ENCODE results near the gene CEP128. TPM values are rescaled to one million over a fixed set of nuclear protein-coding genes. Genes with fewer than 3 reads are reported as not detected.

The CEP128 gene
- total and polyA plus RNA-seq, 5 donors from 2014 or later = 9.3 to 82.8 (median 10.8) TPM

DNA sequence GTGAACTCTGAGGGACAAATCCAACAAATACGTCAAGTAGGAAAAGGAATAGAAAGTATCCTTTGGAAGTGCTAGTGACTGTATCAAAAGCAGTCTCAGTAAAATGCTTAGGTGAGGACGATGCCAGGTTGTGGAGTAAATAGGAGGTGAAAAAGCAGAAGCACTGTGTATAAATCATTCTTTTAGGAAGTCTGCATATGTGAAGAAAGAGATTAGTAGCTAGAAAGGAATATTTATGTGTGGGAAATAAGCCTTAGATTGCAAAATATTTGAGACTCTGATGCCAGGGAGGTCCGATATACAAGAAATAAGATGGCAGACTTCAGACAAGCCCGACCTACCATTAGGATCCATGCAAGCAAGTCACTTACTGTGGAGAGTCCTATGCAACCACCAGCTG is 7.9 kb downstream of the CEP128 start:
- ATAC-seq (ENCODE audit: low read depth in 2 of 2) = no peak
- Histone ChIP-seq H3K4me3 (ENCODE audit: low read depth, low read length) (no peak overlapping the region), H3K27me3 (ENCODE audit: control insufficient read depth, insufficient read depth, low read length) (no peaks in the 10 kb centered on the region), H3K9me3 (ENCODE audit: control insufficient read depth in 2 of 2, low read length in 2 of 2) (no peaks in the 10 kb centered on the region), H3K4me1 (ENCODE audit: control insufficient read depth, insufficient read depth, low read length, poor library complexity, severe bottlenecking) (peaks cover 40% of the 10 kb centered on the region), H3K36me3 (ENCODE audit: control insufficient read depth, insufficient read depth, low read length) (no peaks in the 10 kb centered on the region), H3K27ac (ENCODE audit: insufficient read depth, low read length, poor library complexity, severe bottlenecking) (no peak overlapping the region)
- no peaks in the 10 kb centered on the region for H3K9me3 Mint-ChIP-seq
- peaks cover 13 to 63% (median 41%) of the 10 kb centered on the region in 4 donors for H3K4me1 Mint-ChIP-seq
- H3K4me3 Mint-ChIP-seq = no peak overlapping the region
- peak overlapping the region; percentile 60 to 93 (median 92) for H3K27ac Mint-ChIP-seq
- H3K27me3 Mint-ChIP-seq = no peaks in the 10 kb centered on the region
- peaks cover 21% of the 10 kb centered on the region for H3K36me3 Mint-ChIP-seq
- DNase-seq = no peak

DNA sequence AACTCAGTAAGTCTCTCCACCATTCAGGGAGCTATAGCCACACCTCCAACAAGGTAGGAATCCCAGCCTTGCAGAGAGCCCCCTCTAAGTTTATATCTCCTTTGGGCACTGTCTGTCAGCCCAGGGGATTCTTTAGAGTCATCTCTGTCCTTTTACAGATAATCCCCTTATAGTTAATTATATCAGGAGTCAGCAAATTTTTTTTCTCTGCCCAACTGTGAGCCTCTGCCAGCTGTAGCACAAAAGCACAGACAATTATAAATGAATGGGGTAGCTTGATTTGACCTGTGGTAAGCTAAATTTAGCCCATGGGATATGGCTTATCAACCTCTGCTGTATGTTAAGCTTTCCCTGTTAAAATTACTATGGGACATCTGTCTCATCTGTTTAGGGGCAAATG is 8.3 kb downstream of the CEP128 start:
- H3K4me1 Mint-ChIP-seq = peaks cover 13 to 64% (median 41%) of the 10 kb centered on the region in 4 donors
- no peak overlapping the region for H3K27ac ChIP-seq (ENCODE audit: insufficient read depth, low read length, poor library complexity, severe bottlenecking)
- H3K4me3 Mint-ChIP-seq = peak overlapping the region in 1 of 4 donors; percentile 24
- H3K9me3 ChIP-seq (ENCODE audit: control insufficient read depth in 2 of 2, low read length in 2 of 2) = no peaks in the 10 kb centered on the region
- H3K4me1 ChIP-seq (ENCODE audit: control insufficient read depth, insufficient read depth, low read length, poor library complexity, severe bottlenecking) = peaks cover 40% of the 10 kb centered on the region
- DNase-seq (no peak), ATAC-seq (ENCODE audit: low read depth in 2 of 2) (no peak)
- no peak overlapping the region for H3K4me3 ChIP-seq (ENCODE audit: low read depth, low read length)
- H3K27me3 Mint-ChIP-seq = no peaks in the 10 kb centered on the region
- peaks cover 23% of the 10 kb centered on the region for H3K36me3 Mint-ChIP-seq
- no peaks in the 10 kb centered on the region for H3K9me3 Mint-ChIP-seq
- no peaks in the 10 kb centered on the region for H3K36me3 ChIP-seq (ENCODE audit: control insufficient read depth, insufficient read depth, low read length)
- no peaks in the 10 kb centered on the region for H3K27me3 ChIP-seq (ENCODE audit: control insufficient read depth, insufficient read depth, low read length)
- peak overlapping the region; percentile 8 to 93 (median 92) for H3K27ac Mint-ChIP-seq

DNA sequence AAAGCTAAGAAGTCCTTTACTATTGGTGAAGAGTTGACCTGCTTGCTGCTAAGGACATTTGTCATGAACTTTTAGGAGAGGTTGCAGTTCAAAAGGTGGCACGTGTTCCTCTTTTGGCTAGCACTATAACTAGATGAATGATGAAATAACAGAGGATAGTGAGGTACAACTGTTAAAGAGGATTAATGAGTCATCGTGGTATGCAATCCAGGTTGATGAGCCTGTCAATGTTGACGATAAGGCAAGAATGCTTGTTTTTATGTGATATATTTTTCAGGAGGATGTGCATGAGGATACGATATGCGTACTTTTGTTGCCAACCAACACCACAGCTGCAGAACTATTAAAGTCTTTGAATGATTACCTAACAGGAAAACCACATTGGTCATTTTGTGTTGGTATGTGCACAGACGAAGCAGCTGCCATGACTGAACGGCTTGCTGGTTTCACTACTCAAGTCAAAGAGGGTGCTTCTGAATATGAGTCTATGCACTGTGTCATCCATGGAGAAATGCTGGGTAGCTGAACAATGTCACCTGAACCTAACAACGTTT is 10.6 kb downstream of the CEP128 start:
- peak; percentile 47 to 93 (median 87) for DNase-seq
- peak overlapping the region; percentile 90 to 97 (median 95) for H3K27ac Mint-ChIP-seq
- peak overlapping the region; percentile 34 to 74 (median 56) for H3K4me3 Mint-ChIP-seq
- H3K9me3 Mint-ChIP-seq = no peaks in the 10 kb centered on the region
- Histone ChIP-seq H3K36me3 (ENCODE audit: control insufficient read depth, insufficient read depth, low read length) (no peaks in the 10 kb centered on the region), H3K4me1 (ENCODE audit: control insufficient read depth, insufficient read depth, low read length, poor library complexity, severe bottlenecking) (peaks cover 46% of the 10 kb centered on the region), H3K9me3 (ENCODE audit: control insufficient read depth in 2 of 2, low read length in 2 of 2) (no peaks in the 10 kb centered on the region), H3K27ac (ENCODE audit: insufficient read depth, low read length, poor library complexity, severe bottlenecking) (peak overlapping the region; percentile 83), H3K27me3 (ENCODE audit: control insufficient read depth, insufficient read depth, low read length) (no peaks in the 10 kb centered on the region), H3K4me3 (ENCODE audit: low read depth, low read length) (peak overlapping the region; percentile 68)
- peak; percentile 92 to 95 for ATAC-seq (ENCODE audit: low read depth in 2 of 2)
- H3K27me3 Mint-ChIP-seq = no peaks in the 10 kb centered on the region
- H3K36me3 Mint-ChIP-seq = peaks cover 27% of the 10 kb centered on the region
- peaks cover 13 to 72% (median 40%) of the 10 kb centered on the region in 4 donors for H3K4me1 Mint-ChIP-seq

DNA sequence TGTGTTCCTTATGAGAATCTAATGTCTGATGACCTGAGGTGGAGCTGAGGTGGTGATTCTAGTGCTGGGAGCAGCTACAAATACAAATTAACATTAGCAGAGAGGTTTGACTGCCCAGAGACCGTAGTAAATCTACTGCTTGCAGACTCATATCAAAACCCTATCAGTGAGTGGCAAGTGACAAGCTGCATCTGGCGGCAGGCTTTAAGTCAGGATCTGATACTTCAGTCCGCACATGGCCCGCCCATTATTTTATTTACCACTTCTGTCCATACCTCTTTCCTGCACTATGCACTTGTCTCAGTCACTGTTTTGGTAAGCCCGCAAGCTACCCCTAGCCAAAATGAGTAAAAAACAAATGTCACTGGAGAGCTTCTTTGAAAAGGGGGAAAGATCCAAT is 11.4 kb downstream of the CEP128 start:
- Histone ChIP-seq H3K27me3 (ENCODE audit: control insufficient read depth, insufficient read depth, low read length) (no peaks in the 10 kb centered on the region), H3K27ac (ENCODE audit: insufficient read depth, low read length, poor library complexity, severe bottlenecking) (peak overlapping the region; percentile 83), H3K9me3 (ENCODE audit: control insufficient read depth in 2 of 2, low read length in 2 of 2) (no peaks in the 10 kb centered on the region), H3K4me1 (ENCODE audit: control insufficient read depth, insufficient read depth, low read length, poor library complexity, severe bottlenecking) (peaks cover 46% of the 10 kb centered on the region), H3K4me3 (ENCODE audit: low read depth, low read length) (peak overlapping the region; percentile 68), H3K36me3 (ENCODE audit: control insufficient read depth, insufficient read depth, low read length) (peaks cover under 1% of the 10 kb centered on the region)
- Mint-ChIP-seq H3K27me3 (no peaks in the 10 kb centered on the region), H3K9me3 (peaks cover 0 to under 1% (median 0%) of the 10 kb centered on the region in 7 donors), H3K4me3 (peak overlapping the region; percentile 56 to 76 (median 70)), H3K36me3 (peaks cover 30% of the 10 kb centered on the region), H3K4me1 (peaks cover 18 to 73% (median 37%) of the 10 kb centered on the region in 4 donors), H3K27ac (peak overlapping the region; percentile 90 to 97 (median 95))
- no peak for ATAC-seq (ENCODE audit: low read depth in 2 of 2)
- peak in 1 of 3 donors; percentile 27 for DNase-seq

DNA sequence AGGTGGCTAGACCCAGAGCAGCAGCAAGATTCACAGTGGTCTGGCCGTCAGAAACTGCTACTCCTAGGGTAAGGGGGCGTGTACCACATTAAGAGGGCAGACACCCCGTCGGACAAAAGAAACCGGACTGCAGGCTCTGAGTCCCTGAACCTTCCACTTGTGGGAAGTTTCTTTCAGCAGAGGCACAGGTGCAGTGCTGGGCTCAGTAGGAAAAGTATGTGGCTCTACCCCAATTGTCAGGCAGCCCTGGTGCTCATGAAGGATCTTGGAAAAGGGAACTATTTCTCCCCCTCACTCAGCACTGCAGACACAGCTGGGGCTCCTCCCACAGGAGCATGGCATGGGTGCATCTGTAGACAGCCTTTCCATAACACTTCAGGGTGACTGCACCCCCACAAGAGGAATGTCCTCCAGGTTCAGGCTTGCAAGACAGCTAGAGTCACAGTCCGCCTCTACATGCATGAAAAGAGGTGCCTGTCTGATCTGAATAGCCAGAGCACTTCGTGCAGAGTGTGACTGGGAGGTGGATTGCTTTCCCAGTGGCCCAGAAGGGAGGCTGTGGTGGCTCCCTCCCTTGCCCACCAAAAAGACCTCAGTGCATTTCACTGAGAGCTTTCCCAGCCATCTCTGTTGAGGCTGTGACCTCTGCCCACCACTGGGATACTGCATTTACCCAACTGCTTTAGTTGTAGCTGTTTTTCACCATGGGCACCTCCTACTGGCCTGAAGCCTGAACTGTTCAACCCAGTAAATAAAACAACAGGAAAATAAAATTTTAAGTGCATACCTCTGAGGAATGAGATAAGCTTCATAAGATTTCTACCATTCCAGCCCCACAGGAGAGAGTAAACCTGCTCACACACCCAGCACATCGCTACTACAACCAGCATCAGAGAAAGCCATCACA is 14.2 kb downstream of the CEP128 start:
- Mint-ChIP-seq H3K9me3 (peaks cover 0 to 1% (median 0%) of the 10 kb centered on the region in 7 donors), H3K4me1 (peaks cover 20 to 61% (median 30%) of the 10 kb centered on the region in 4 donors), H3K27ac (peak overlapping the region in 2 of 3 donors; percentile 33 to 39), H3K36me3 (peaks cover 36% of the 10 kb centered on the region), H3K27me3 (no peaks in the 10 kb centered on the region), H3K4me3 (no peak overlapping the region)
- no peak for ATAC-seq (ENCODE audit: low read depth in 2 of 2)
- Histone ChIP-seq H3K4me1 (ENCODE audit: control insufficient read depth, insufficient read depth, low read length, poor library complexity, severe bottlenecking) (peaks cover 37% of the 10 kb centered on the region), H3K36me3 (ENCODE audit: control insufficient read depth, insufficient read depth, low read length) (peaks cover 4% of the 10 kb centered on the region), H3K27ac (ENCODE audit: insufficient read depth, low read length, poor library complexity, severe bottlenecking) (no peak overlapping the region), H3K4me3 (ENCODE audit: low read depth, low read length) (no peak overlapping the region), H3K9me3 (ENCODE audit: control insufficient read depth in 2 of 2, low read length in 2 of 2) (no peaks in the 10 kb centered on the region), H3K27me3 (ENCODE audit: control insufficient read depth, insufficient read depth, low read length) (no peaks in the 10 kb centered on the region)
- DNase-seq = no peak

DNA sequence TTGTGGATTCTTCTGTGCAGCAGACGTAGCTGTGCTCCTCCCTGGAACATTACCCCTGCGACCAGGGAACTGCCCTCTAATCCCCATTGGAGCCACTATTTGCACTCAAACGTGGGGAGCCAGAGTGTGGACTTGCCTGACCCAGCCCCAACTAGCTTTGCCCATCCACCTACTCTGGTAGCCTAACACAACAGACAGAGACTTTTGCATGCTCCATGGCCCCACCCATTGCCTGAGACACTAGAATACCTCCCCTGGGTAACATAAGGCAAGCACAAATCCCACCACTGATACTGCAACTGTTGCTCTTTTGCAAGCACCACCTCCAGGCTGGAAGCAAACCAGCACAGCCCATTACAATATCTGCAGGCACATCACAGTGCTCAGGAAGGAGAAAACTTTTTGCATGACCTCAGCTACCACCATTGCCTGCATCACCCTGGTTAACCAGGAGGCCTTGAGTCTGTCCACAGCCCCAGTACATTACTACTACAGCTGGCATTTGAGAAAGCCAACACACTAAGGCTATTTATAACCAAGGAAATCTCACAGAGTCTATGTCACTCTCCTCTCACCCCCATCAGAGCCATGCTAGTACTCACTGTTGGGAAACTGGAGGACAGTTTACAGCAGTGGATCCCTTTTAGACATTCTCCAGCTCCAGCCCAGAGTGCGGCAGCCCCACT is 15.0 kb downstream of the CEP128 start:
- H3K27me3 Mint-ChIP-seq = no peaks in the 10 kb centered on the region
- Histone ChIP-seq H3K27me3 (ENCODE audit: control insufficient read depth, insufficient read depth, low read length) (no peaks in the 10 kb centered on the region), H3K27ac (ENCODE audit: insufficient read depth, low read length, poor library complexity, severe bottlenecking) (no peak overlapping the region), H3K4me3 (ENCODE audit: low read depth, low read length) (no peak overlapping the region), H3K9me3 (ENCODE audit: control insufficient read depth in 2 of 2, low read length in 2 of 2) (no peaks in the 10 kb centered on the region), H3K36me3 (ENCODE audit: control insufficient read depth, insufficient read depth, low read length) (peaks cover 4% of the 10 kb centered on the region), H3K4me1 (ENCODE audit: control insufficient read depth, insufficient read depth, low read length, poor library complexity, severe bottlenecking) (peaks cover 29% of the 10 kb centered on the region)
- H3K36me3 Mint-ChIP-seq = peaks cover 36% of the 10 kb centered on the region
- peaks cover 0 to 1% (median 0%) of the 10 kb centered on the region in 7 donors for H3K9me3 Mint-ChIP-seq
- peak overlapping the region; percentile 33 to 70 (median 39) for H3K27ac Mint-ChIP-seq
- H3K4me3 Mint-ChIP-seq = no peak overlapping the region
- no peak for ATAC-seq (ENCODE audit: low read depth in 2 of 2)
- peaks cover 18 to 54% (median 25%) of the 10 kb centered on the region in 4 donors for H3K4me1 Mint-ChIP-seq
- DNase-seq = no peak

DNA sequence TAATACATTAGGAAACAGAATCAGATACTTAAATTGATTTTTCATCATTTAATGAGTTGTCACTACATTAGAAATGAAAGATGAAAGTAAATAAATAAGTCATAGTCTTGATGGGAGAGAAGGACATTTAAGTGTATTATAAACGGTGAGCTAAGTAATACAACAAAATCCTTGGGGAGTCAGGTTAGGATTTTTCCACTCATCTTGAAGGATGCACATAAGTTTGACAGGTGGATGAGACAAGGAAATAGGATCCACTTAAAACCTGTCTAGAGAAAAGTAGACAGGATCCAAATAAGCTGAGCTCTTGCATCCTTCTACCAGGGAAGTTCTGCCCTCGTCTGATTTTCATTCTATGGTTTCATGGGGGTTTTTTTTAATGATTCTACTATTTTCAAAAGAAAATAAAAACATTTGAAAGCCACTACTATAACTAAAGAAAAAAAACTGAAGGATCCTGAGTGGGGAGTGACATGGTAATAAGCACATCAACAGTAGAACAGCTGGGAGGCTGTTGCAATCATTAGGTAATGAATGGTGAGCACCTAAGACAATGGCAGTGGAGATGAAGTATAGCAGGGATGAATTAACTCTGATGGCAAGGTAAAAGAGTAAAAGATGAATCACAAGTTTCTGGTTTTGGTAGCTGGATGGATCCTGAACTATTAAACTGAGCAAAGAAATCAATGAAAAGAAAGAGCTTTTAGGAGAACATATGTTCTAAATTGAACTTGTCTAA is 17.0 kb downstream of the CEP128 start:
- H3K27me3 Mint-ChIP-seq = no peaks in the 10 kb centered on the region
- H3K36me3 Mint-ChIP-seq = peaks cover 36% of the 10 kb centered on the region
- H3K27me3 ChIP-seq (ENCODE audit: control insufficient read depth, insufficient read depth, low read length) = no peaks in the 10 kb centered on the region
- no peak for ATAC-seq (ENCODE audit: low read depth in 2 of 2)
- no peak overlapping the region for H3K4me3 Mint-ChIP-seq
- peaks cover 4% of the 10 kb centered on the region for H3K36me3 ChIP-seq (ENCODE audit: control insufficient read depth, insufficient read depth, low read length)
- H3K4me3 ChIP-seq (ENCODE audit: low read depth, low read length) = no peak overlapping the region
- peaks cover 0 to 1% (median 0%) of the 10 kb centered on the region in 7 donors for H3K9me3 Mint-ChIP-seq
- H3K4me1 Mint-ChIP-seq = peaks cover 8 to 34% (median 14%) of the 10 kb centered on the region in 4 donors
- DNase-seq = no peak
- H3K27ac Mint-ChIP-seq = no peak overlapping the region
- H3K27ac ChIP-seq (ENCODE audit: insufficient read depth, low read length, poor library complexity, severe bottlenecking) = no peak overlapping the region
- H3K9me3 ChIP-seq (ENCODE audit: control insufficient read depth in 2 of 2, low read length in 2 of 2) = no peaks in the 10 kb centered on the region
- H3K4me1 ChIP-seq (ENCODE audit: control insufficient read depth, insufficient read depth, low read length, poor library complexity, severe bottlenecking) = peaks cover 10% of the 10 kb centered on the region

All from CD4-positive, CD25-positive, alpha-beta regulatory T cell (primary cell).